Lower lobe of right lung (tissue), 2 donors: ENCODE results near the gene PGAP3. TPM values are rescaled to one million over a fixed set of nuclear protein-coding genes. Genes with fewer than 3 reads are reported as not detected.

Experiments used
- ATAC-seq, 2 donors: fragments of 200-7000 bp; cut with Tn5 transposase; one replicate each; pipeline ENCODE4 v1.9.1; 2020 to 2022; ENCODE audit warnings: mild to moderate bottlenecking in 2 of 2, moderate library complexity in 2 of 2
- DNase-seq: peaks from one replicate; pipeline ENCODE4 v3.0.0-alpha.2; 2020
- H3K27ac ChIP-seq: fragments of 200-600 bp; one replicate; pipeline ENCODE4 v1.8.0; 2022
- H3K27me3 ChIP-seq: fragments of 200-600 bp; one replicate; pipeline ENCODE4 v1.8.0; 2022; ENCODE audit warnings: low read depth
- H3K36me3 ChIP-seq: fragments of 200-600 bp; one replicate; pipeline ENCODE4 v1.8.0; 2022; ENCODE audit warnings: mild to moderate bottlenecking
- H3K4me1 ChIP-seq: fragments of 200-600 bp; one replicate; pipeline ENCODE4 v1.8.0; 2022
- H3K4me3 ChIP-seq: fragments of 200-600 bp; one replicate; pipeline ENCODE4 v1.8.0; 2022; ENCODE audit warnings: mild to moderate bottlenecking
- H3K9me3 ChIP-seq: fragments of 200-600 bp; one replicate; pipeline ENCODE4 v1.8.0; 2022
- intact Hi-C: fragments of 100-400 bp; cut with DNase I; formaldehyde crosslinking; loops from one replicate; pipeline ENCODE4 v1.11.0; 2022
- total RNA-seq: library from RNA; stranded (reverse); fragmentation: NEBNext Ultra II Directional; extraction: Animal tissue kit (Norgen Biotek cat#: 25700); gene quantifications from one replicate; pipeline ENCODE4 v1.2.1, GENCODE V29; 2021
- TF ChIP-seq, protein P1 (sequence below): fragments of 200-600 bp; IDR thresholded peaks from one replicate; pipeline ENCODE4 v1.8.0; 2022; ENCODE audit warnings: antibody characterized with exemption, mild to moderate bottlenecking
- donor health status: DM: no; HTN: yes; CAD: no; lungs with severe emphysema.

PGAP3 gene
- total RNA-seq, 1 donor from 2014 or later = 20.7 TPM

DNA sequence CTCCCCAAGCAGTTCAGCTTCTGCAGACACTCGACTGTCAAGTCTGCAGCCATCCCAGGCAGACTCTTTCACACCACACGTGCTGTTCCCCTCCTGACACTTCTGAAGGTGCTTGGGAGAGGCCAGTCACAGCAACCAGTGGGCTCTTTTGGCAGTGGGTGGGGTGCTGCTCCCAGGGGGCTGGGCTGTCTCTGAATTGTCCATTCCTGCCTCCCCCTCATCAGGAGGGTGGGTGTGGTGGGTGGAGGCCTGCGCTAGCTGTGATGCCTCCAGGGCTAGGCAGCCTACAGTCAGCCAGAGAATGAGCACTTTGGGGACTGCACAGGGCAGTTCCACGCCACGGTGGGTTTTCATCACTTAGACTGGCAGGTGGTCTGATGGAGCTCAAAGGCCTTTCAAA is 40.6 kb downstream of the PGAP3 start:
- no peak for DNase-seq
- H3K4me1 ChIP-seq = peaks cover 30% of the 10 kb centered on the region

DNA sequence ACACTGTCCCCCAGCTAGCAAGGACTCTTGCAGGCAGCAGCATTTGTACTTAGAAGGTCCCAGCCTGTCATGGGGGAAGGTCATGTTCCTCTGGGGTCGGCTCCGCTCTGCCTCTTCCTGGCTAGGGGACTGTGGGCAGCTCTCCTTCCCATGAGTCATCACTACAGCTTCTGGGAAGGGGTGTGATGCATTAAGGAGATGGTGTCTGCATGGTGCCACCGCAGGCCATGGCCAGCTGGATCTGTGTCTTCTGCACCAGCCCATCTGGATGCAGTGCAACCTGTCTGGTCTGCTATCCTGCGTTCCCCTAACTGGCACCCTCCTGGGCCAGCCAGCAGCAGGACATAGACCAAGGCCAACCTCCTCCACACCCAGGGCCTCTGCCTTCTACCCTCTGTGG is 44.6 kb downstream of the PGAP3 start:
- intact Hi-C loops = no loop called here
- H3K36me3 ChIP-seq = no peaks in the 10 kb centered on the region
- TF ChIP-seq, protein P1, sequence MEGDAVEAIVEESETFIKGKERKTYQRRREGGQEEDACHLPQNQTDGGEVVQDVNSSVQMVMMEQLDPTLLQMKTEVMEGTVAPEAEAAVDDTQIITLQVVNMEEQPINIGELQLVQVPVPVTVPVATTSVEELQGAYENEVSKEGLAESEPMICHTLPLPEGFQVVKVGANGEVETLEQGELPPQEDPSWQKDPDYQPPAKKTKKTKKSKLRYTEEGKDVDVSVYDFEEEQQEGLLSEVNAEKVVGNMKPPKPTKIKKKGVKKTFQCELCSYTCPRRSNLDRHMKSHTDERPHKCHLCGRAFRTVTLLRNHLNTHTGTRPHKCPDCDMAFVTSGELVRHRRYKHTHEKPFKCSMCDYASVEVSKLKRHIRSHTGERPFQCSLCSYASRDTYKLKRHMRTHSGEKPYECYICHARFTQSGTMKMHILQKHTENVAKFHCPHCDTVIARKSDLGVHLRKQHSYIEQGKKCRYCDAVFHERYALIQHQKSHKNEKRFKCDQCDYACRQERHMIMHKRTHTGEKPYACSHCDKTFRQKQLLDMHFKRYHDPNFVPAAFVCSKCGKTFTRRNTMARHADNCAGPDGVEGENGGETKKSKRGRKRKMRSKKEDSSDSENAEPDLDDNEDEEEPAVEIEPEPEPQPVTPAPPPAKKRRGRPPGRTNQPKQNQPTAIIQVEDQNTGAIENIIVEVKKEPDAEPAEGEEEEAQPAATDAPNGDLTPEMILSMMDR = no peak
- DNase-seq = no peak
- H3K9me3 ChIP-seq = no peaks in the 10 kb centered on the region
- peaks cover 57% of the 10 kb centered on the region for H3K4me1 ChIP-seq
- H3K4me3 ChIP-seq = no peak overlapping the region
- ATAC-seq = no peak
- no peaks in the 10 kb centered on the region for H3K27me3 ChIP-seq
- no peak overlapping the region for H3K27ac ChIP-seq

More for the DNA sequence above, 40.6 kb downstream of the PGAP3 start:
- no peak for ATAC-seq
- H3K27me3 ChIP-seq = no peaks in the 10 kb centered on the region
- peaks cover 3% of the 10 kb centered on the region for H3K36me3 ChIP-seq
- no peaks in the 10 kb centered on the region for H3K9me3 ChIP-seq
- TF ChIP-seq, protein P1 = no peak
- intact Hi-C loops = no loop called here
- H3K4me3 ChIP-seq = no peak overlapping the region
- no peak overlapping the region for H3K27ac ChIP-seq

DNA sequence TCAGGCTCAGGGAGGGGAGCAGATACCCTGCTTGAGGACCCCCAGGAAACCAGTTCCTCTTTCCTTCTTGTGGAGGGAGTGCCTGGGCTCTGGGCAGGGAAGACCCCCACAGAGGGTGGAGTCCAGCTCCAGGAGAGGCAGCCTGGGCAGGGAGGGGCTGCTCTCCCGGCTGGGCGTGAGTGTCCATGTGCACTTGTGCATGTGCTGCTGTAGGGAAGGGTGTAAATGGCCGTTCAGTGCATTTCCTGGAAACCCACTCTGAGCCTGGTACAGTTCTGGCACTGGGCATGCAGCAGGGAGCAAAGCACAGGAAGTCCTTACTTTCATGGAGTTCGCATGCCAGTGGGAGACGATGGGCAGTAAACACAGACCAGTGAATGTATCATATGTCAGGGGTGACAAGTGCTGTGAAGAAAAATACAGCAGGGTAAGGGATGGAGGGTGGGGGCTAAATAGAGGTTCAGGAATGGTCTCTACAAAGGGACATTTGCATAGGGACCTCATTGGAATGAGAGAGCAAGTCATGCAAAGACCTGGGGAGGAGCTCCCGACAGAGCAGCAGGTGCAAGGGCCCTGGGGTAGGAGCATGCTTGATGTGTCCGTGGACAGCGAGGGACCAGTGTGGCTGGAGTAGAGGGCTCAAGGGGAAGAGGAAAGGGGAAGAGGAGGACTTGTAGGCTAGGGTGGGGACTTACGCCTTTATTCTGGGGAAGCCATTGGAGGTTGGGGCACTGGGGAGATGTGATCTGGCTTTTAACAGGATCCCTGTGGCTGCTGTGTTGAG is 45.4 kb downstream of the PGAP3 start:
- TF ChIP-seq, protein P1 = no peak
- Histone ChIP-seq H3K27me3 (no peaks in the 10 kb centered on the region), H3K27ac (no peak overlapping the region), H3K4me1 (peaks cover 64% of the 10 kb centered on the region), H3K36me3 (no peaks in the 10 kb centered on the region), H3K9me3 (no peaks in the 10 kb centered on the region), H3K4me3 (no peak overlapping the region)
- DNase-seq = no peak
- peak in 1 of 2 donors; percentile 25 for ATAC-seq
- intact Hi-C loops = no loop called here

DNA sequence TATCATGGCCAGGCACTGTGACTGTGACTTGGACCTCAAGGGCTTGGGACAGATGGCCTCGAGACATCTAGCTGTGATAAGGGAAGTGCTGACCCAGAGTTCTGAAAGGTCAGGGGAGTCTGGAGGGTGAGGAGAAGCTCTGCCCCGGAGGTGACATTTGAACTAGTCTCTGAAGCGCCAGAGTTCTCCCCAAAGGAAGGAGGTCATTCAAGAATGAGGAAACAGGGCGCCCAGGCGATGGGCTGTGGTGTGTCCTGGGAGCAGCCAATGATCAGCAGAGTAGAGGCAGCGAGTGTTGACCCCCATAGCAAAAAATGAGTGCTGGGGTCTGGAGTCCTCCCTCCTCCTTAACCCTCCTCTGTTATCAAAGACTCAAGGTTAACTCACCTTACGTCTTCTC is 46.0 kb downstream of the PGAP3 start:
- H3K4me3 ChIP-seq = no peak overlapping the region
- H3K9me3 ChIP-seq = no peaks in the 10 kb centered on the region
- peaks cover 64% of the 10 kb centered on the region for H3K4me1 ChIP-seq
- no peak overlapping the region for H3K27ac ChIP-seq
- DNase-seq (no peak), ATAC-seq (peak in 1 of 2 donors; percentile 21)
- intact Hi-C loops = no loop called here
- TF ChIP-seq, protein P1 = no peak
- no peaks in the 10 kb centered on the region for H3K36me3 ChIP-seq
- no peaks in the 10 kb centered on the region for H3K27me3 ChIP-seq

DNA sequence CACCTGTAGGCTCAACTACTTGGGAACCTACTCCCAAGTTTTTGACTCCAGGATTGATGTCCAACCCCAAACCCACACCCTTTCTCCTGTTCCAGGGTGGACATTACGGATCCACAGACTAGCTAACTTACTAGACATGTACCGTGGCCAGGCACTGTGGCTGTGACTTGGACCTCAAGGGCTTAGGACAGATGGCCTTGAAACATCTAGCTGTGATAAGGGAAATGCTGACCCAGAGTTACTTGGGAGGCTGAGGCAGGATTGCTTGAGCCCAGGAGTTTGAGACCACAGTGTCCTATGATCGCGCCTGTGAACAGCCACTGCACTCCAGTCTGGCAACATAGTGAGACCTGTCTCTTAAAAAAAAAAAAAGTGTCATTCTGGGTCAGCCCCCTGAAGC is 46.8 kb downstream of the PGAP3 start:
- no peak for ATAC-seq
- Histone ChIP-seq H3K9me3 (no peaks in the 10 kb centered on the region), H3K36me3 (no peaks in the 10 kb centered on the region), H3K27ac (no peak overlapping the region), H3K27me3 (no peaks in the 10 kb centered on the region), H3K4me1 (peaks cover 71% of the 10 kb centered on the region), H3K4me3 (no peak overlapping the region)
- intact Hi-C loops = no loop called here
- TF ChIP-seq, protein P1 = no peak
- no peak for DNase-seq
